Stimulated activated CD4-positive, alpha-beta T cell treated with anti-CD3 and anti-CD28 coated beads, Interleukin-12 subunit alpha, Interleukin-12 subunit beta, amount 100 ng/mL, for 24 hours (primary cell): ENCODE measurements around the gene SUMO4.

Experiments
- DNase-seq, 2 experiments: peaks; one replicate each; pipeline ENCODE4 v3.0.0-alpha.2; 2020; ENCODE audit warnings: low read depth in 2 of 2

SUMO4 gene

DNA sequence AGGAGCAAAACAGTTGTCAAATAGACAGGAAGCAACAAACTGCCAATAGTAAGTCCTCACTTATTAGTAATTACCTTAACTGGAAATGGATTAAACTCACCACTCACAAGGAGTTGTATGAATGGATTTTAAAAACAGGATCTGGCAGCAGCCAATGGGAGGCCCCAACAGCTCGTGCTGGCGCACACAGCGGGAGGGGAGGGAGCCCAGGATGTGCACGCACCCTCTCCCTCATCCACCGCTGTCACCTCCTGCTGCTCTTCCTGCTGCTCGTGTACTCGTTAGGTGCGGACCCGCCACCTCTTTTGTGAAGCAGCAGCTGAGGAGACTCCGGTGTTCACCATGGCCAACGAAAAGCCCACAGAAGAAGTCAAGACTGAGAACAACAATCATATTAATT, at the start of gene SUMO4:
Gene SUMO4, plus strand, starts transcription at position 213 of the 400 bp plus-strand sequence. Its CDS starts 130 bp downstream, at position 343.
- DNase-seq: no peak

DNA sequence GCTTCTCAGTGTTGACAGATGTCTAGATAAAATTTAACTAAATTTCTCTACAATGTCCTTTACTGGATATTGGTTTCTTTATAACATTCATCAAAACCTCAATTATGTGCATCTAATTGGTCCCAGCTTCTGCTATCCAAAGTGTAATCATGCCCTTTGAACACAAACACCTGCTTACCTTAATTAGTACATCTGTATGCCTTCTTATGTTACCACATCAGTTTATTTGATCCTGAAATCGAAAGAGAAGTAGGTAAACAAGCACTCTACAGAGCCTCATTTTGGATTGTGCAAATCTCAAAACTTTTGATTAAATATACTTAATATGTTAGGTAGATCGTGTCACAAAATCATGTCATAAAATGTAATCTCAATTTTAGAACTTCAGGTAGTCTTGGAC, 46.1 kb upstream of the SUMO4 start:
- no peak for DNase-seq

DNA sequence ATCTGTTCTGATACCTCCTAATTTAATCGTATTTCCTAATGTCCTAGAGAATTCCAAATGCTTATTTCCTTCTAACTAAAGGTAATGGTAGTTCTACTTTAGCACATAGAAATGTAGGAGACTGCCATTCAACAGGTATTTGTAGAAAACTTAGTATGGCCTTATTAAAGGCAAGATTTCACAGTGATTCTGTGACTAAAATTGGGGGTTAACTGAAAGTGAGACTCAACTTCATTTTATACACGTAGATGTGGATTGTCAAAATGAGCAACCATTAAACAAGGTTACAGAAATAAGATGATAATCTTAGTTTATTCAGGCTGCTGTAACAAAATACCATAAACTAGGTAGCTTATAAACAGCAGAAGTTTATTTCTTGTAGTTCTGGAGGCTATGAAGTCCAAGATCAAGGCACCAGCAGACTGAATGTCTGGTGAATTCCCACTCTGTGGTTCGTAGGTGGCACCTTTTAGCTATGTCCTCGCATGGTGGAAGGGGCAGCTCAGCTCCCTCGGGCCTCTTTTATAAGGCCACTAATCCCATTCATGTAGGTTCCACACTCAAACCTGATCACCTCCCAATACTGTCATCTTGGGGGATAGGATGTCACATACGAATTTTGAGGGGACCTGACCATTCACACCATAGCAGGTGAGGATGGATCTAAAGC, 43.8 kb upstream of the SUMO4 start:
- no peak for DNase-seq

DNA sequence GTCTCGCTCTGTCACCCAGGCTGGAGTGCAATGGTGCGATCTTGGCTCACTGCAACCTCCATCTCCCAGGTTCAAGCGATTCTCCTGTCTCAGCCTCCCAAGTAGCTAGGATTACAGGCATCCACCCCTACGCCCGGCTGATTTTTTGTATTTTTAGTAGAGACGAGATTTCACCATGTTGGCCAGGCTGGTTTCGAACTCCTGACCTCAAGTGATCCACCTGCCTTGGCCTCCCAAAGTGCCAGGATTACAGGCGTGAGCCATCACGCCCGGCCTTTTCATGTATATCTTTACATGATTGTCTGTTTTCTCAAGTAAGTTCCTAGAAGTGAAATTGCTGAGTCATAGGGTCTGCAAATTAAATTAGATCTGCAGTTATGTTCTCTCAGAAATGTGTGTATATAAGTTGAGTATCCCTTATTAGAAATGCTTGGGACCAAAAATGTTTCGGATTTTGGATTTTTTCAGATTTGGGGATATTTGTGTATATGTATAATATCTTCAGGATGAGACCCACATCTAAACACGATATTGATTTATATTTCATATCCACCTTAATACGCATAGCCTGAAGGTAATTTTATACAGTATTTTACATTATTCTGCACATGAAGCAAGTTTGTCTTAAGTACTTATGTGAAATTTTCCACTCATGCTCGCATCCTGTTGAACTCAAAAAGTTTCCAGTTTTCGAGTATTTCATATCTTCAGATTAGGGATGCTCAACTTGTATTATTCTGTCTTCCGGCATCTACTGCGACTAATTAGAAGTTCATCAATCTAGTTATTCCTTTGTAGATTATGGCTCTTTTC, 42.1 kb upstream of the SUMO4 start:
- no peak for DNase-seq

DNA sequence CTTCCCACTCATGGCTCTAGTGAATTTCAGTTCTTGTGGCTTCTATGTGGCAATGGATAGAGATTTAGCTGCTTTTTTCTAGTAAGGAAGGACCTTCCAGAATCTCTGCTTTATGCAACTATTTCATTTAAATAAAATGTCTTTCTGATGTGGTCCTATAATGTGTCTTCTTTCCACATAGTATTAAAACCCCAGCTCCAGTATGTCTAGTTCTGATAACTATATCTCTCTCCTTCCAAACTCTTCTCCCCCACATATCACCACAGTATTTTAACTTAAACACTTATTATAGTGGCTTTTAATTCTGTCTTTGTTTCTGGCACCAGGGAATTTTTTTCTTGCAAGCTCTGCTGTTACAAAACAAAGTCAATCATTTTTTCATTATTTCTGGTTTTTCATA, 40.6 kb upstream of the SUMO4 start:
- no peak for DNase-seq

DNA sequence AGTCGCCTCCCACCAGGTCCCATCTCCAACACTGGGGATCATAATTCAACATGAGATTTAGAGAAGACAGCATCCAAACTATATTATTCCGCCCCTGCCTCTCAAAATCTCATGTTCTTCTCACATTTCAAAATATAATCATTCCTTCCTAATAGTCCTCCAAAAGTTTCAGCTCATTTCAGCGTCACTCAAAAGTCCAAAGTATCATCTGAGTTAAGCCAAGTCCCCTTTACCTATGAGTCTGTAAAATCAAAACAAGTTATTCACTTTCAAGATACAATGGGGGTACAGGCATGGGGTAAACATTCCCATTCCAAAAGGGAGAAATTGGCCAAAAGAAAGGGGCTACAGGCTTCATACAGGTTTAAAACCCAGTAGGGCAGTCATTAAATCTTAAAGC, 39.5 kb upstream of the SUMO4 start:
- DNase-seq: no peak

DNA sequence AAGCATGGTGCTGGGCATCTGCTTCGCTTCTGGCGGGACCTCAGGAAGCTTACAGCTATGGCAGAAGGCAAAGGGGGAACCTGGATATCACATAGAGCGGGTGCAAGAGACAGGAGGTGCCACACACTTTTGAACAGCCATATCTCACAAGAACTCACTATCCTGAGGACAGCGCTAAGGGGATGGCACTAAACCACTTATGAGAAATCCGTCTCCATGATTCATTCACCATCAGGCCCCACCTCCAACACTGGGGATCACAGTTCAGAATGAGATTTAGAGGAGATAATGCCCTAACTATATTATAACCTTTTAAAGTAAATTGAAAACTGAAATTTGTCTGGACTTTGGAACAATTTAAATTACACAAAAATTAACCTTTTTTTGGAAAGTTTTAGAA, 37.8 kb upstream of the SUMO4 start:
- no peak for DNase-seq

DNA sequence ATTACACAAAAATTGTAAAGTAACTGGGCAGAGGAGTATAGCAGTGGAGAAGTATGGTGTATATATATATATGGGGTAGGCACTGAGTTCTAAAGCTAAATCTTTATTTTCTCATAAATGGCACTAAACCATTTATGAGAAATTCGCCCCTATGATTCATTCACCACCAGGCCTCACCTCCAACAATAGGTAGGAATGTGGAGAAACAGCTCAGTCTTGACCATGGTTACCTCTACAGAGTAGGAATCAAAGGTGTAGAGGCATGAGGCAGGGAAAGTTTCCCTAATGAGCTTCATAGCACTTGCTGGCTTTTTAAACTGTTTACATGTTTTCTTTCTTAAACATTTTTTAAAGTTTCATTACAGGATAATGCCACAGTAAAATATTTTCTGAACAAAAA, 36.9 kb upstream of the SUMO4 start:
- DNase-seq: no peak

DNA sequence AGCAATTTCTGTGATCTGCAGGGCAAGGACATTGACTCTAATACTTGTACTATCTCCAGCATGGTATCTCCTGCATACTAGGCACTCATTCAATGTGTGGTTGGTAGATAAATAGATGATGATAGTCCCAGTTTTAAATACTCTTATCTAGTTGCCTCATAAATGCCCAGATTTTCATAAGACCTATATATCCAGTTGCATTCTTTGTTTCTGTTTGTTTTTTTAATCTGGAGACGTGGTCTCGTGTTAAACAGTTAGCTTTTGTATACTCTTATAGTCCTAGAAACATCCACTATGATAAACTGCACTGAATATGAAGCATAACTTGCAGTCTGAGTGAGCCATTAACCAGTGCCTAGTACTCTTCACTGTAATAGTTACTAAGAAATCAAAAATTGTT, 35.5 kb upstream of the SUMO4 start:
- DNase-seq: no peak

DNA sequence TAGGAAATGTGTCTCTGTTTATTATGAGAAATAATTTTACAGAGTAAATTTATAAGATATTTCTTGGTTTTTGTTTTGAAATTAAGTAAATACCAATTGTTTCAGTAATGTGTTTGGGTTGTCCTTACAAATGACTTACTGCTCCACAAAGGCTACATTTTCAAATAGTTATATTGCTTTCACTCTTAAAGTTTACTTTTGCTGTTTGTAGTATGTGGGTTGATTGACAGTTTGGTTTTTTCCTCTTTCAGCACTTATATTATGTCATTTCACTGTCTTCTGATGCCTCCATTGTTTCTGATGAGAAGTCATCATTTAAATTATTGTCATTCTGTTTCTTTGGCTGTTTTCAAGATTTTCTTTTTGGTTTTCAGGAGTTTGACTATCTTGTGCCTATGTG, 34.9 kb upstream of the SUMO4 start:
- no peak for DNase-seq

DNA sequence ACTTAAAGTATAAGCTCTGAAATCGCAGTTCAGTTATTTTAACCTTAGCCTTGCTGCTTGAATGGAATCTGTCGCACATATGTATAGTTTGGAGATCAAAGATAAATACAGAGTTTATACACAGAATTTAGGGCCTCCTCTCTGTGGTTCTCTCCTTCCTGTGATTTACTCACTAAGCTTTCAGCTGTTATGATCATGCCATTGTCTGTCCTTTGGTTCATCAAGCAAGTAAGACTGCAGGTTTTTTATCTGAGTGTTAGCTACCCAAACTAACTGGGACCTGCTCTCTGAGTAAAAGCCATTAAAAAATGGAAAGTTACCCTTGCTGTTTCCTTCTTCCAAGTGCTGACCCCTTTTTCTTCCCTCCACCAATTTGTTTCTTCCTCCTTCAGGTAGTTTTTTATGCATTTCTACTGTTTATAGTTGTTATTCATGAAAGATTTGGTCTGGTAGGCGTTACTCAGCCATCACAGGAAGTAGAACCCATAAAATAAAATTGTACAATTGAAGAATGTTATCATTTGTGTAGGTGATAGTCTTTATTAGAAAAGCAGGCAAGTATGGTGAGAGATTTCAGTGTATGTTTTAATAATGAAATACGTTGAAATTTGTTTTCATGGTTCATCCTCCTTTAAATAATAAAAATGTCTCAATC, 33.7 kb upstream of the SUMO4 start:
- DNase-seq: no peak

DNA sequence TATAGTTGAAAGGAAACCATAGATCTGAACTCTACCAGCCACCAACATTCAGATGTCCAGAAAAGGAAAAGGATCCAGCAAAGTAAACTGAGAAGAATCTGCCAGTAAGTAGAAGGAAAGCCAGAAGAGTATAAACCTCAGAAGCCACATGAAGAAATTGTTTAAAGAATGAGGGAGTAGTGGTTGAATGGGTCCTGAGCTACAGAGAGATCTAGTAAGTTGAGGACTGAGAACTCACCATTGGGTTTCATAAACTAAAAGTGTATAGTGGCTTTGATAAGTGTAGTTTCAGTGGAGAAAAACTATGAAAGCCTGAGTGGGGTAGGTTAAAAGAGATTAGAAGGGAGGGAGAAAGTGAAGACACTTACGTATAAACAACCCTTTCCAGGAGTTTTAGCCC, 32.0 kb upstream of the SUMO4 start:
- no peak for DNase-seq

DNA sequence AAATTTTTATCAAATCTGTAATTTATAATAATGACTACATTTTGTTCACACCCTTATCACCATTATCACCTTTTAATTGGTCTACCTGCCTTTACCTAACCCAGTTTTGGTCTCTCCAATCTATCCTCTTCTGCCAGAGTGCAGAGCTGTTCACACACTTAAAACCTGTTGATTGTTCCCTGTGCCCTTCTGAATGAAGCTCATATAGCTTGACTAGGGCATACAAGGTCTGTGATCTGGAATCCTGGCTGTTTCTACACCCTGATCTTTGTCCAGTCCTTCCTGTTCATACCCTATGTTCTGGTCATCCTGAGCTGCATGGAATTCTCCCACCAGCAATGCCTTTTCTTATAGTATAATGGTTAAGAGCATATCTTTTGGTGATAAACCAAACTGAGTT, 28.9 kb upstream of the SUMO4 start:
- DNase-seq: no peak

DNA sequence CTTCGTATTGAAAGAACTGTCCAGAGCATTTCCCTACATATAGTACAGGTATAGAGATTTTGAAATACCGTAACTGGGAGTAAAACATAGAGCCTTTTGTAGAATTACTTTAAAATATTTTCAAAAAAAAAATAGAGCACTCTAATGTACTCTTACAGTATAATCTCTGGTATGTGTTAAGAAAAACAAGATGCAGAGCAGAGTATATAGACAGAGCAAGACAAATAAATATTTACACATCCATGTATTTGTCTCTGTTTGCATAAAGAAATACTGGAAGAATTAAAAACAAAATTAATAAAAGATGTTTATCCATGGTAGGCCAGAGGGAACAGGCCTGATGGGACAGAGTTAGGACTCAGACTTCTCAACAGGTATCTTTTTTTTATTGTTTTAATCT, 28.0 kb upstream of the SUMO4 start:
- no peak for DNase-seq

DNA sequence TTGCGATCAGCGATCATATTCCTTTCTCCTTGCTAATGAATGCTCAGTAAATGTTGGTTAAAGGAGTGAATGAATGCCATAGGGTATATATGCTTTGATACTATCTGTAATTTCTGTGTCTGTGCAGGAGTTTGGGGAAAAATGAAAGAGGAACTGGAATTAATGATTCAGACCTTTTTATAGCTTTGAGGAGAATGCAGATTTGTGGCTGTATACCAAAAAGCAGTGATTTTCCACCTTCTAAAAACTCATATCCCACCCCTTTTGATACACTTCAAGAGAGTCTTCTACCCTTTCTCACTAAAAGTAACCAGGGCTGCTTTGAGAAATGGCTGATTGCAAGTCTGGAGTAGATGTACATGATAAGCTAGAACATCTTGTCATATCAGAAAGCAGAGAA, 26.6 kb upstream of the SUMO4 start:
- DNase-seq: no peak

DNA sequence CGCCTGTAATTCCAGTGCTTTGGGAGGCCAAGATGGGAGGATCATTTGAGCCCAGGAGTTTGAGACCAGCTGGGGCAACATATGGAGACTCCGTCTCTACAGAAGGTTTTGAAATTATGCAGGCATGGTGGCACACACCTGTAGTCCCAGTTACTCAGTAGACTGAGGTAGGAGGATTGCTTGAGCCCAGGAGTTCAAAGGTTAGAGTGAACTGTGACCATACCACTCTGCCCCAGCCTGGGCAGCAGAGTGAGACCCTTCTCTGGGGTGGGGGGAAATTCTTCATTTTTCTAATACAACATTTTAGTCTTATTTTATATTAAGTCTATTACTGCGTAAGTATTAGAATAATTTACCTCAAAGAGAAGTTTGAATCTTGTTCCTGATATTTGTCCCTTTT, 20.1 kb upstream of the SUMO4 start:
- DNase-seq: no peak

DNA sequence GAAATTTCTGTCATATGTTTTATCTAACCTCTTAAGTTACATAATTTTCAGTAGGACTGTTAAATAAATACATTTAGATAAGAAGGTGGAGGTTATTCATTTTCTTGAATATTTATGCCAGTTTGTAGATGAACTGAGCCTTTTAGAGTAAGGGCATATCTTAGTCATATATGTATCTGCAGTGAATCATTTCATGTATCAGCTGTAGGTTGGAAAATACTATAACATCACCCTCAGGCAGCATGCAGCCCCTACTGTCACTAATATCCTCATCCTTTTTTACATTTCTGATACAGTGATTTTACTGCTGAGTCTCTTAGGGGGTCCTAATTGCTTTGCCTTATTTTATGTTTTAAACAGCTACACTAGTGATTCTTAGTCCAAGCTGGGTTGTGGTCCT, 19.5 kb upstream of the SUMO4 start:
- DNase-seq: no peak

DNA sequence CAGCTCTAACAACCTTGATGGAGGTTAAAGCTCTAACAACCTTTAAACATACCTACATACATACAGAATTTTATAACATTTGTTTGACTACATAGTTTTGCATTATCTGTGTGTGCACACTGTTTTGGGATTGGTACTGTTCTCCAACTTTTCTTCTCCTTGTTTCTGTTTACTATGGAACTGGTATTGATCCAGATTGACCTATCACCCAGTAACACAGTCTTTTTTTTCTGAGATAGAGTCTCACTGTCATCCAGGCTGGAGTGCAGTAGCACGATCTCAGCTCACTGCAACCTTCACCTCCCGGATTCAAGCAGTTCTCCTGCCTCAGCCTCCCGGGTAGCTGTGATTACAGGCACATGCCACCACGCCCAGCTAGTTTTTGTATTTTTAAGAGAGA, 16.7 kb upstream of the SUMO4 start:
- no peak for DNase-seq

DNA sequence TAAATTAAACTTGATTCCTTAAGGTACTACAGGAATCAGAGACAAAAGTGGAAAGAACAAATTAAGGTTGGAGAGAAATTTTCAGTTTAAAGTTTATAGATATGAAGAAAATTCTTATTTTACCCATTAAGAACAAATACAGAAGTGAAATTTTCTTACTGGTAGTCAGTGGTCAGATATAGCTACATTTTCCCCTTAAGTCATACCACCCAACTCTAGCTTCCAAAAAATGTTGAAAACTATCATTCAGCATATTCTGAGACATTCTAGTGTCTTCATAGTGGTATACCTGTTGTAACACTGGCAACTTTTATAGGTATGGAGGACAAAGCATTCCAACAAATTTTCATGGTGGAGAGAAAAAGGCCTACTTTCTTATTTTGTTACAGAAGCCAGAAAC, 15.6 kb upstream of the SUMO4 start:
- DNase-seq: no peak

DNA sequence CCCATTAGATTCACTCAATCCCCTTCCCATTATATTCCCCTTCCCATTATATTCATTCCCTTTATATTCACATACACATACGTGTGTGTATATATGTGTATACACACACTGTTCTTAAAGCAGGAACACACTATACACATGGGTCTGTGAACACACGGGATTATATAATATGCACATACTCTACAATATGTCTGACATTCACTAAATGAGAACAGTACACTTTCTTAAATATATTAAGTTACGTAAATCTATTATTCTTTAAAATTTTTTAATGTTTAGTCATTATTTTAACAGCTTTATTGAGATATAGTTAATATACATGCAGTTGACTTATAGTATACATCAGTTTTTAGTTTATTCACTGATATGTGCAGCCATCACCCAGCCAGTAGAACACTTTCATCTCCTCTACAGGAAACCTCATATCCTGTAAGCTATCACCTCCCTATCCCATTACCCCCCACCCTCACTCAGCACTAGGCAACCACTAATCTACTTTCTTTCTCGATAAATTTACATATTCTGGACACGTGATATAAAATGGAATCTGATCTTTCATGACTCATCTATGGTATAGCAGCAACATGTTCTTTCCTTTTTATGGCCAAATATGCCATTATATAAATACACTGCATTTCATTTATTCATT, 13.9 kb upstream of the SUMO4 start:
- DNase-seq: no peak

DNA sequence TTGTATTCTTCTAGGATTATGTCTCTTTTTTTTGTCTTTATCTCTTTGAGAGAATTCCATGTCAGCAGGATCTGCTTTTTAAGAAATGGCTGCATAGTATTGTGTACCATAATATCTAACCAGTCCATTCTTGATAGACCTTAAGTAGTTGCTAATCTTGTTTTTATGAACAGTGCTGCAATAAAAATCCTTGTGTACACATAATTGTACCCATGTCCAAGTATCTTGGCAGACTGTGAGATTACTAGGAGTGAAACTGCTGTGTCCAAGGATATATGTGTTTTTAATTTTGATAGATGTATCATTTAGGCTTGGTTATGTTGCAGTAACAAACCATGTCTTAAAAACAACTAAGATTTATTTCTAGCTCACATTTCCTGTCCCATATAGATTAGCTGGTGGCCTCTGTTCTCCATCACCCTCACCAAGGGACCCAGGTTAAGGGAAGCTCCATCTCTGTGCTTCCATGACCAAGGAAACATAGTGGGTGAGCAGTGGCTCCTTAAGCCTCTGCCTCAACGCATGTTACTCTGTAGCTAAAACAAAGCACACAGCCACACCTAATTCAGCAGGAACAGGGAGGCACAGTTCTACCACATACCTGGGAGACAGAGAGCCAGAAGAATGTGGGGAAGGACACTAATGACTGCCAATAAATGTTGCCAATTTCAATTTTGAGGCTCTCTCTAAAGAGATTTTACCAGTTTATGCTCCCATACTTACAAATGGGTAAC, 12.1 kb upstream of the SUMO4 start:
- no peak for DNase-seq
